Sciatic nerve (tissue), 2 donors: Measurements from ENCODE around the gene NUP35. TPM values are rescaled to one million over a fixed set of nuclear protein-coding genes. Genes with fewer than 3 reads are reported as not detected.

Source experiments
- ATAC-seq: fragments of 200-7000 bp; cut with Tn5 transposase; one replicate; pipeline ENCODE4 v1.9.1; 2020; ENCODE audit warnings: mild to moderate bottlenecking, moderate library complexity
- DNase-seq: peaks from one replicate; pipeline ENCODE4 v3.0.0-alpha.2; 2020; ENCODE audit warnings: low spot score
- intact Hi-C: fragments of 100-400 bp; cut with DNase I; formaldehyde crosslinking; loops from one replicate; pipeline ENCODE4 v1.14.2; 2022
- total RNA-seq: library from RNA; stranded (reverse); fragmentation: NEBNext Ultra II Directional; extraction: Animal tissue kit (Norgen Biotek cat#: 25700); gene quantifications from one replicate; pipeline ENCODE4 v1.2.1, GENCODE V29; 2021
- donor health status: DM: no; HTN: no; CAD: no.
- donor health status: DM: no; HTN: no; CAD: no.

Gene NUP35
- total RNA-seq, 1 donor from 2014 or later, result 21.1 TPM

- intact Hi-C loops, result no loop called here
- DNase-seq, result no peak
Measured at GRCh38 chr2:183193904-183194303, 69.7 kb downstream of the NUP35 start.

GRCh38 chr2:183195397-183195796 lies 71.2 kb downstream of the NUP35 start:
- intact Hi-C loops, result no loop called here
- ATAC-seq (no peak), DNase-seq (no peak)

More at GRCh38 chr2:183193904-183194303, 69.7 kb downstream of the NUP35 start:
- ATAC-seq, result no peak

GRCh38 chr2:183195998-183196409 lies 71.8 kb downstream of the NUP35 start:
- DNase-seq (no peak), ATAC-seq (no peak)
- intact Hi-C loops, result no loop called here

GRCh38 chr2:183204397-183204796 lies 80.2 kb downstream of the NUP35 start:
- intact Hi-C loops, result no loop called here
- no peak for ATAC-seq

GRCh38 chr2:183207110-183207509 lies 82.9 kb downstream of the NUP35 start:
- no peak for DNase-seq
- intact Hi-C loops, result no loop called here
- no peak for ATAC-seq

More at GRCh38 chr2:183204397-183204796, 80.2 kb downstream of the NUP35 start:
- no peak for DNase-seq

GRCh38 chr2:183209395-183210028 lies 85.3 kb downstream of the NUP35 start:
- DNase-seq, result no peak
- intact Hi-C loops, result no loop called here
- ATAC-seq, result no peak

Other genes with a start within 250 kb of the NUP35 start
- 150 TPM for gene NCKAP1, start 86.0 kb upstream of the NUP35 start, total RNA-seq
- 3.0 TPM for gene DUSP19, start 45.7 kb upstream of the NUP35 start, total RNA-seq